HEK293 (cell line): Measurements from ENCODE around the gene MBP.

Source experiments
- CTCF ChIA-PET: fragments of 350-600 bp; formaldehyde crosslinking; extraction: SDS; loops from one replicate; lab custom pipeline; 2021; ENCODE audit warnings: antibody characterized with exemption; lab: Yijun Ruan, JAX
- POLR2A ChIA-PET: fragments of 300-600 bp; formaldehyde crosslinking; extraction: SDS; loops from one replicate; lab custom pipeline; 2020; ENCODE audit warnings: antibody characterized with exemption, inconsistent platforms; lab: Yijun Ruan, JAX
- H3K27ac ChIP-seq: fragments of 200-500 bp; sonication (Bioruptor generic); 2 replicates; pipeline ENCODE4 v1.5.1; 2014; ENCODE audit warnings: low read depth, low read length, control low read depth, inconsistent platforms; ENCODE audit errors: extremely low read depth
- H3K36me3 ChIP-seq, 2 experiments: fragments of 200-500 bp in 1 of 2; sonication (Bioruptor generic) in 1 of 2; 1 replicate in 1 of 2; 2 replicates in 1 of 2; pipeline ENCODE4 v1.5.1; 2014 to 2017; ENCODE audit warnings: inconsistent platforms in 2 of 2, low read length in 2 of 2; ENCODE audit not compliant: control insufficient read depth in 2 of 2, insufficient read depth in 1 of 2
- H3K4me1 ChIP-seq: fragments of 200-500 bp; sonication (Bioruptor generic); 2 replicates; pipeline ENCODE4 v1.5.1; 2014; ENCODE audit warnings: mild to moderate bottlenecking, low read length, inconsistent platforms; ENCODE audit not compliant: control insufficient read depth, insufficient read depth
- H3K4me3 ChIP-seq: 2 replicates; pipeline ENCODE4 v1.5.1; 2011; ENCODE audit warnings: low read depth, mild to moderate bottlenecking, control low read depth, low read length, moderate library complexity
- H3K9me3 ChIP-seq: fragments of 200-500 bp; sonication (Bioruptor generic); 2 replicates; pipeline ENCODE4 v1.5.1; 2014; ENCODE audit warnings: low read depth, low read length, inconsistent platforms; ENCODE audit not compliant: control insufficient read depth, insufficient read depth
- GFI1B ChIP-seq: fragments of 450-650 bp; formaldehyde crosslinking; IDR thresholded peaks from 2 replicates; pipeline ENCODE4 v1.5.1; 2016; ENCODE audit warnings: missing biosample characterization, missing genetic modification characterization
- IKZF3 ChIP-seq: fragments of 450-650 bp; IDR thresholded peaks from 2 replicates; pipeline ENCODE4 v1.5.0; 2018; ENCODE audit warnings: missing biosample characterization, mild to moderate bottlenecking, missing genetic modification characterization, moderate library complexity
- KLF1 ChIP-seq: fragments of 450-650 bp; formaldehyde crosslinking; IDR thresholded peaks from 2 replicates; pipeline ENCODE4 v1.5.1; 2016; ENCODE audit warnings: missing biosample characterization, missing genetic modification characterization
- KLF8 ChIP-seq: fragments of 450-650 bp; formaldehyde crosslinking; IDR thresholded peaks from 2 replicates; pipeline ENCODE4 v1.5.1; 2016; ENCODE audit warnings: missing biosample characterization, missing genetic modification characterization
- MZF1 ChIP-seq: fragments of 450-650 bp; formaldehyde crosslinking; IDR thresholded peaks from 2 replicates; pipeline ENCODE4 v1.5.1; 2017; ENCODE audit warnings: missing biosample characterization, missing genetic modification characterization, borderline replicate concordance
- REPIN1 ChIP-seq: fragments of 450-650 bp; formaldehyde crosslinking; IDR thresholded peaks from 2 replicates; pipeline ENCODE4 v1.5.1; 2017; ENCODE audit warnings: missing biosample characterization, missing genetic modification characterization, low read depth
- ZBTB7A ChIP-seq: fragments of 450-650 bp; formaldehyde crosslinking; IDR thresholded peaks from 2 replicates; pipeline ENCODE4 v1.5.1; 2016; ENCODE audit warnings: low read depth, missing biosample characterization, missing genetic modification characterization
- ZFP41 ChIP-seq: fragments of 450-650 bp; formaldehyde crosslinking; IDR thresholded peaks from 2 replicates; pipeline ENCODE4 v1.5.1; 2016; ENCODE audit warnings: missing biosample characterization, missing genetic modification characterization, borderline replicate concordance
- ZNF155 ChIP-seq: fragments of 450-650 bp; formaldehyde crosslinking; IDR thresholded peaks from 2 replicates; pipeline ENCODE4 v1.5.1; 2016; ENCODE audit warnings: missing biosample characterization, missing genetic modification characterization
- ZNF169 ChIP-seq: fragments of 450-650 bp; formaldehyde crosslinking; IDR thresholded peaks from 2 replicates; pipeline ENCODE4 v1.5.1; 2016; ENCODE audit warnings: missing biosample characterization, missing genetic modification characterization
- ZNF24 ChIP-seq: fragments of 450-650 bp; formaldehyde crosslinking; IDR thresholded peaks from 2 replicates; pipeline ENCODE4 v1.5.1; 2016; ENCODE audit warnings: missing biosample characterization, missing genetic modification characterization
- ZNF266 ChIP-seq: fragments of 450-650 bp; formaldehyde crosslinking; IDR thresholded peaks from 2 replicates; pipeline ENCODE4 v1.5.1; 2016; ENCODE audit warnings: missing biosample characterization, missing genetic modification characterization, low read depth
- ZNF398 ChIP-seq: fragments of 450-650 bp; formaldehyde crosslinking; IDR thresholded peaks from 2 replicates; pipeline ENCODE4 v1.5.1; 2017; ENCODE audit warnings: missing biosample characterization, missing genetic modification characterization
- ZNF555 ChIP-seq: fragments of 450-650 bp; formaldehyde crosslinking; conservative IDR thresholded peaks from 2 replicates; pipeline ENCODE4 v1.5.1; 2017; ENCODE audit warnings: missing biosample characterization, mild to moderate bottlenecking, missing genetic modification characterization, inconsistent platforms
- ZNF645 ChIP-seq: fragments of 450-650 bp; formaldehyde crosslinking; IDR thresholded peaks from 2 replicates; pipeline ENCODE4; 2016; ENCODE audit warnings: missing biosample characterization, missing genetic modification characterization
- TF ChIP-seq, protein P1 (sequence below): fragments of 450-650 bp; formaldehyde crosslinking; IDR thresholded peaks from 2 replicates; pipeline ENCODE4 v1.5.1; 2016; ENCODE audit warnings: missing biosample characterization, missing genetic modification characterization
- TF ChIP-seq, protein P2 (sequence below): fragments of 450-650 bp; formaldehyde crosslinking; IDR thresholded peaks from 2 replicates; pipeline ENCODE4 v1.5.1; 2016; ENCODE audit warnings: missing biosample characterization, missing genetic modification characterization
- TF ChIP-seq, protein P3 (sequence below): fragments of 450-650 bp; formaldehyde crosslinking; IDR thresholded peaks from 2 replicates; pipeline ENCODE4 v1.5.1; 2016; ENCODE audit warnings: missing biosample characterization, missing genetic modification characterization

Gene MBP

DNA sequence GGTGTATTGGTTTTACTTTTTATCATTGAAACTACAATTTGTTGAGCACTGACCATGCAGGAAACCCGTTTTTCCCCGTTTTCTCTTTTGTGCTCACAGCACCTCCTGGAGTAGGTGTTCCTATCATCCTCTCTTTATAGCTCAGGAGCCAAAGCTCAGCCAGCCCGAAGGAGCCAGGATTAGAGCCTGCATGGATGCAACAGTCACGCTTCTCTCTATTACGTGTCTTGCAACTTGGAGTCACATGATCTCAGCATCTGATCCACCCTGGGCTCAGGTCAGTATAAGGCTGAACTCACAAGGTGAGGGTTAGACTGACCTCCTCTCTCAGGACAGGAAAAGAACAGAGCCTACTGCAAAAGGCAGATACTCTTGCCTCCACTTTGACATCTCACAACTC is 150.5 kb downstream of the MBP start:
- ChIA-PET CTCF (interaction anchor here (0.5 to 7.1 kb wide), 20 partner anchors 9 to 725 kb away, joined by 3 to 84 read pairs (median 4); no protein-coding TSS in a partner anchor), POLR2A (no interaction called here)
- no peaks in the 10 kb centered on the region for H3K4me1 ChIP-seq
- no peak overlapping the region for H3K27ac ChIP-seq
- TF ChIP-seq, protein P1, sequence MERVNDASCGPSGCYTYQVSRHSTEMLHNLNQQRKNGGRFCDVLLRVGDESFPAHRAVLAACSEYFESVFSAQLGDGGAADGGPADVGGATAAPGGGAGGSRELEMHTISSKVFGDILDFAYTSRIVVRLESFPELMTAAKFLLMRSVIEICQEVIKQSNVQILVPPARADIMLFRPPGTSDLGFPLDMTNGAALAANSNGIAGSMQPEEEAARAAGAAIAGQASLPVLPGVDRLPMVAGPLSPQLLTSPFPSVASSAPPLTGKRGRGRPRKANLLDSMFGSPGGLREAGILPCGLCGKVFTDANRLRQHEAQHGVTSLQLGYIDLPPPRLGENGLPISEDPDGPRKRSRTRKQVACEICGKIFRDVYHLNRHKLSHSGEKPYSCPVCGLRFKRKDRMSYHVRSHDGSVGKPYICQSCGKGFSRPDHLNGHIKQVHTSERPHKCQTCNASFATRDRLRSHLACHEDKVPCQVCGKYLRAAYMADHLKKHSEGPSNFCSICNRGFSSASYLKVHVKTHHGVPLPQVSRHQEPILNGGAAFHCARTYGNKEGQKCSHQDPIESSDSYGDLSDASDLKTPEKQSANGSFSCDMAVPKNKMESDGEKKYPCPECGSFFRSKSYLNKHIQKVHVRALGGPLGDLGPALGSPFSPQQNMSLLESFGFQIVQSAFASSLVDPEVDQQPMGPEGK (tag by site-specific recombination) = no peak
- TF ChIP-seq IKZF3 (no peak), ZNF169 (tag by site-specific recombination) (no peak), REPIN1 (tag by site-specific recombination) (no peak), ZNF398 (no peak), ZNF645 (tag by site-specific recombination) (no peak), ZNF155 (no peak), ZNF555 (tag by site-specific recombination) (no peak), KLF8 (tag by site-specific recombination) (no peak), KLF1 (tag by site-specific recombination) (no peak), ZNF24 (tag by site-specific recombination) (no peak), ZBTB7A (tag by site-specific recombination) (no peak), MZF1 (tag by site-specific recombination) (no peak), ZFP41 (tag by site-specific recombination) (no peak), ZNF266 (tag by site-specific recombination) (no peak), GFI1B (tag by site-specific recombination) (no peak)
- TF ChIP-seq, protein P2, sequence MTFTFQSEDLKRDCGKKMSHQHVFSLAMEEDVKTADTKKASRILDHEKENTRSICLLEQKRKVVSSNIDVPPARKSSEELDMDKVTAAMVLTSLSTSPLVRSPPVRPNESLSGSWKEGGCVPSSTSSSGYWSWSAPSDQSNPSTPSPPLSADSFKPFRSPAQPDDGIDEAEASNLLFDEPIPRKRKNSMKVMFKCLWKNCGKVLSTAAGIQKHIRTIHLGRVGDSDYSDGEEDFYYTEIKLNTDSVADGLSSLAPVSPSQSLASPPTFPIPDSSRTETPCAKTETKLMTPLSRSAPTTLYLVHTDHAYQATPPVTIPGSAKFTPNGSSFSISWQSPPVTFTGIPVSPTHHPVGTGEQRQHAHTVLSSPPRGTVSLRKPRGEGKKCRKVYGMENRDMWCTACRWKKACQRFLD (tag by site-specific recombination) = no peak
- TF ChIP-seq, protein P3, sequence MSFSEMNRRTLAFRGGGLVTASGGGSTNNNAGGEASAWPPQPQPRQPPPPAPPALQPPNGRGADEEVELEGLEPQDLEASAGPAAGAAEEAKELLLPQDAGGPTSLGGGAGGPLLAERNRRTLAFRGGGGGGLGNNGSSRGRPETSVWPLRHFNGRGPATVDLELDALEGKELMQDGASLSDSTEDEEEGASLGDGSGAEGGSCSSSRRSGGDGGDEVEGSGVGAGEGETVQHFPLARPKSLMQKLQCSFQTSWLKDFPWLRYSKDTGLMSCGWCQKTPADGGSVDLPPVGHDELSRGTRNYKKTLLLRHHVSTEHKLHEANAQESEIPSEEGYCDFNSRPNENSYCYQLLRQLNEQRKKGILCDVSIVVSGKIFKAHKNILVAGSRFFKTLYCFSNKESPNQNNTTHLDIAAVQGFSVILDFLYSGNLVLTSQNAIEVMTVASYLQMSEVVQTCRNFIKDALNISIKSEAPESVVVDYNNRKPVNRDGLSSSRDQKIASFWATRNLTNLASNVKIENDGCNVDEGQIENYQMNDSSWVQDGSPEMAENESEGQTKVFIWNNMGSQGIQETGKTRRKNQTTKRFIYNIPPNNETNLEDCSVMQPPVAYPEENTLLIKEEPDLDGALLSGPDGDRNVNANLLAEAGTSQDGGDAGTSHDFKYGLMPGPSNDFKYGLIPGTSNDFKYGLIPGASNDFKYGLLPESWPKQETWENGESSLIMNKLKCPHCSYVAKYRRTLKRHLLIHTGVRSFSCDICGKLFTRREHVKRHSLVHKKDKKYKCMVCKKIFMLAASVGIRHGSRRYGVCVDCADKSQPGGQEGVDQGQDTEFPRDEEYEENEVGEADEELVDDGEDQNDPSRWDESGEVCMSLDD (tag by site-specific recombination) = no peak
- no peaks in the 10 kb centered on the region for H3K36me3 ChIP-seq
- no peak overlapping the region for H3K4me3 ChIP-seq
- H3K9me3 ChIP-seq = no peaks in the 10 kb centered on the region
